DMS114 treated with DMSO at 0.1 percent for 48 hours (cell line): ENCODE data around the gene SETBP1.

Experiments
- DNase-seq: peaks from one replicate; lab custom pipeline; 2025; ENCODE audit not compliant: unreplicated experiment; lab: John Stamatoyannopoulos, UW

Gene SETBP1

DNA sequence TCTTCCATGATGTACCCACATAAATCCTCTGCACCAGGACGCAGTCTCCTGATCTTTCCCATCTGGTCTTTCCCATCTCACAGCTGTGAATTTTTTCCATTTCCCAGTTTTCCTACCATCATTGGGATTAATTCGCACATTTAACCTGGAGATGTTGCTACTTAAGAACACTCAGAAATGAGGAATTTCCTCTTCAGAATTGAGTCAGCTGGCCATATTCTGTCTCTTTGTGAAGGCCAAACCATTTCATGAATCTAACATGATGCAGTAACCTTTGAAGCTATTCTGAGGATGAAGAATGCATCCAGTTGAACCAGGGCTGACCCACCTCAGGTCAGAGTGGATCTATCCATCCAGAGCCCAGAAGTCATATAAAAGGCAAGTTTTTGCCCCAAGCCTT, 326.8 kb downstream of the SETBP1 start:
- DNase-seq = no peak

- DNase-seq = no peak
Observed at GRCh38 chr18:45008694-45009413, 328.2 kb downstream of the SETBP1 start.

GRCh38 chr18:45009756-45010155, 329.1 kb downstream of the SETBP1 start:
- DNase-seq = no peak

DNA sequence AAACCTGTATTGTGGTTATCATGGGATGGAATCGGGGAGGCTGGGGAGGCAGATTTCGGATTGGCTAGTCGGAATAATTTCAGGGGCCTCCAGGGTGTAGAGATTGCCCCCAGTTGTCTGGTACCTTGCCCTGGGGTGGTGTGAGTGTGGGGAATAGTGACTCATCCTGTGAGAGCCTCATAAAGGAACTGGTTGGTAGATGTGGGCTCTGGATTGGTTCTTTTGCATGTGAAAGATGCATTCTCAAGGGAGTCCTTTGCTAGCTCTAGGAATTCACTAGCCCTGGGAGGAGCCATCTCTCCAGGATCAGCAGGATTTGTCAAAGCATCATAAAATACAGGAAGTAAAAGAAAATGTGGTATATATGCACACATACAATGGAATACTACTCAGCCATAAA, 331.6 kb downstream of the SETBP1 start:
- DNase-seq = no peak

GRCh38 chr18:45014047-45014501, 333.4 kb downstream of the SETBP1 start:
- no peak for DNase-seq

- DNase-seq = no peak
Observed at GRCh38 chr18:45015788-45016128, 335.1 kb downstream of the SETBP1 start.

DNA sequence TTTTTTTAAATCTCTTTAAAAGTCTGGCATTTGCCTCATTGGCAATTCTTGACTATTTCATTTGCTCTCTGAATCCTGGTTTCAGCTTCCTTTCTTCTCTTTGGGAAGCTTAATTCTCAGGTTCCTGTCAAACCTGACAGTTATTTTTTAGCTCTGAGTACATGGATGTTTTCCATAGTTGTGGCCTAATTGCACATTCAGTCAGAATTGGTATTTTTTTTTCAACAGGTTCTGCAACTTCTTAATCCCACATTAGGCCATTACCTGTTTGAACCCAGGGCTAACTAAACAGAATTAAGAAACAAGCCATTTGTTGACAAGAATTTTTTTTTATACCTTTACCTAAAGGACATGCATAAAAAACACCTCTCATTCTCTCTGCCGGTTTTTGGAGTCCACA, 338.8 kb downstream of the SETBP1 start:
- DNase-seq = no peak

DNA sequence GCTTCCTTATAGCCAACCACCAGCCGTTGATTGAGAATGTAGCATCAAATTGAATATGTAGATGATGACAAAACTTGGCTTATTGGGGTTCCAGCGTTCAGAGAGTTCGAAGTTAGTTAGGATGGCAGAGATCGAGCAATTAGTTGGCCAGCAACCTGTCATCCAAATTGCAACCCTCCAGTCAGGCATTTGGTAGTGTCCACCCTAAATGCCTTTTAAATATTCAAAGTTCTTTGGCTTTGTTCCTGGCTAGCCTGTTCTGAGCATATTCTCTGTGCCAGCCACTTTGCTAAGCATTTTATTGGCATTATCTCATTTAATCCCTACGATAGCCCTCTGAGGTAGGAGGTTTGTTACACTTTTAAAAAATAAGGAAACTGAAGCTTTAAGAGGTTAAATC, 342.8 kb downstream of the SETBP1 start:
- DNase-seq = no peak

- DNase-seq = no peak
Observed at GRCh38 chr18:45024357-45025088, 343.8 kb downstream of the SETBP1 start.

DNA sequence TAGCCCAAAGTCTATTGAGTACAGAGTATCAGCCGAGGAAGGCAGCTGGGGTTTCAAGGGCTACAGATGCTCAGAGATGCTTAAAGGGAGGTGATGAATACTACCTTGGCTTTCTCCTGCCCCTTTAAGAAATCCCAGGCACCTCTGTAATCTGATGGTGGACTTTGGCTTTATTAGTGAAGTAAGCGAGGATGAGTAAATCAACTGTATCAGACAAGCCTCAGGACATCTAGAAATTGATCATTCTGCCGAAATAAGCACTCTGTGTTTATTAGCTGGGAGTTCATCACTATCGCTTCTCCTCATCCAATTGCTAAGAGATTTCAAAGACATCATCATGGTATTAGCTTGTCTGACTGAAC, 344.4 kb downstream of the SETBP1 start:
- DNase-seq = no peak

- DNase-seq = no peak
Observed at GRCh38 chr18:45026162-45026561, 345.5 kb downstream of the SETBP1 start.

GRCh38 chr18:45034179-45034578, 353.5 kb downstream of the SETBP1 start:
- no peak for DNase-seq

- DNase-seq = no peak
Observed at GRCh38 chr18:45037618-45038017, 356.9 kb downstream of the SETBP1 start.

DNA sequence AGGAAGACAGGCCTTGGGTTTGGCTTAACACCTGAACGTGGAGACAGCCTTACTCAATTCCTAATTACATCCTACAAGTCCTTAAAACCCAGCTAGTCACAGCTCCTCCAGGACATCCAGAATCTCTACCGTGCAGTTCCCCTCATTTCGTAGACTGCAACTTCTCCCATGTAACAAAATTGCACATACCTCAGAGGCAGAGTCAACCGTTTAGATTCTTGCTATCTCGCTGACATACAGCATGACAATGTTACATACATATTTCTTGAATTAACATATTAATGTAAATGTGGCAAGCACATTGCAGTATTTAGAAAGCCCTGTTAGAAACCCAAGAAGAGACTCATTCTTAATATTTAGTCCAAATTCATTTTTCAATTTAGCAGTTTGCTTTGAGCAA, 358.7 kb downstream of the SETBP1 start:
- no peak for DNase-seq

DNA sequence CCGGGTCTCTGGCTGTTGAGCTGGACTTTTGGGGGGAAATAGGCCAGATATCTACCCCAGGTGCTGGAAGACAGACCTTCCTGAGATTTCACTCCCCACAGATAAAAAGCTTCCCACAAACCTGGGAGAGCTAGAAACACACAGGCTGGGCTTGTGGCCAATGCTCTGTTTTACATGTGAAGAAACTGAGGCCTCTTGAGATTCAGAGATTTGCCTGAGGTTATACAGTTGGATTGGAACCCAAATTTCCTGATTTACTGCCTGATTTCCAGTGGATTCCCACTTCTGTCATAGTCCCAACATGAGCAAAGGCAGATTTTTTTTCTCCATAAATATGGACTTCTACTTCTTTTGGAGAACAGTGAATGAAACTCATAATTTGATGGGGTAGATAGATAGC, 360.2 kb downstream of the SETBP1 start:
- DNase-seq = no peak

- DNase-seq = no peak
Observed at GRCh38 chr18:45044787-45045186, 364.1 kb downstream of the SETBP1 start.

- DNase-seq = no peak
Observed at GRCh38 chr18:45046228-45046627, 365.5 kb downstream of the SETBP1 start.

- DNase-seq = no peak
Observed at GRCh38 chr18:45046961-45047360, 366.3 kb downstream of the SETBP1 start.

DNA sequence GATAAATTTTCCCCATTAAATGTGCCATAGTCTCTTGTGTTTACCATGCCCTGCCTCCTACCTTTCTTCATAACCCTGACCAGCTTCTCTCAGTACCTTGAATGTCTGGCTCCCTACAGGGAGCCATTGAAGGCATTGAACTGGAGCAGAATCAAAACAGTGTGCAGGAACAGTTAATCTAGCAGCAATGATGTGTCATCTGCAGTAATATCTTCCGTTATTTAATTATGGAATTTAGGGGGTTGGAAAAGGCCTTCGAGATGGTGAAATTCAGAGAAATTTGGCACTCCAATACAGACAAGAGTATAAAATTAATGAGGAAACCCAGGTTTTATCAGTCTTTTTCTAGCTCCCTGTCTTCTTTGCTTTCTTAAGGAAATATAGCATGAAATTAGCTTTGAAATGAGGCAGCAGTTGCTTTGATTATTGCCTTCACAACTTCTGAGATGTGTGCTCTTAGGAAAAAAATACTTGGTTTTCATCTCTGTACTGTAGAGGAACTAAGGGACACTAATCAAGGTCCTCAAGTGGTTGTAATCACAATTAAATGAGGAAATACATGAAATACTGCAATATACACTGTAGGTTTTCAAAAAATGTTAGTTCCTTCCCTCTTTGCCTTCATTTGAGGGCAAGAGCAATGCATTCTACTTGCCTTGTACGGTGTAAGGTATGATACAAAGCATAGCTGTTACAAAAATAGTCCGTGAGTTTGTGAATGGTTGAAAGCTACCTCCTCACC, 369.1 kb downstream of the SETBP1 start:
- no peak for DNase-seq

- DNase-seq = no peak
Observed at GRCh38 chr18:45050712-45051601, 370.3 kb downstream of the SETBP1 start.

DNA sequence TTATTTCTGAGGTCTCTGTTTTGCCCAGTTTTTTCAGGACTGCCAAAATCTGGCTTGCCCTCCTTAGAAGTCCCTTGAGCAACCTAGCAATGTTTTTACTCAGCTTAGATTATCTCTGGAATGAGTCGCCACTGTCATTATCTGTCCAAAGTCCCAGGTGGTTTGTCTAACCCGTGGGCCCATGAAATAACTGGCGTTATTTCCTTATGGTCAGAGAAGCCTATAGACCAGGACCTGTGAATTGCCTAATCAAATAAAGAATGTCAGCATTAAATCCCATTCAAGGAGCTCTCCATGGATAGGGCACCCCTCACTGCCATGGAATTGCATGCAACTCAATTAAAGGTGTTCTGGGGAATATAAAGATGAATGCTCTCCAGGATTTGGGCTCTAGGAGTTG, 373.9 kb downstream of the SETBP1 start:
- no peak for DNase-seq
